ENCODE data around the gene SLC24A4. TPM values are rescaled to one million over a fixed set of nuclear protein-coding genes. Genes with fewer than 3 reads are reported as not detected.

The SLC24A4 gene
- total and polyA plus RNA-seq, 12 donors, result 0.08 to 0.74 (median 0.24) TPM

DNA sequence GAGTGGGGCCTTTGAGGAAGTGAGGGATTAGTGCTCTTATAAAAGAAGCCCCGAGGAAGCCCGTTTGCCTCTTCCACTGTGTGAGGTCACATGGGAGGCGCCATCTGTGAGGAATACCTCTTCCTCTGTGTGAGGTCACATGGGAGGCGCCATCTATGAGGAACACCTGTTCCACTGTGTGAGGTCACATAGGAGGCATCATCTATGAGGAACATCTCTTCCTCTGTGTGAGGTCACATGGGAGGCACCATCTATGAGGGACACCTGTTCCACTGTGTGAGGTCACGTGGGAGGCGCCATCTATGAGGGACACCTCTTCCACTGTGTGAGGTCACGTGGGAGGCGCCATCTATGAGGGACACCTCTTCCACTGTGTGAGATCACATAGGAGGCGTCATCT is 69.7 kb downstream of the SLC24A4 start:
- peak overlapping the region in 1 of 10 donors; percentile 47 for H3K27ac ChIP-seq
- TF ChIP-seq, protein P1, sequence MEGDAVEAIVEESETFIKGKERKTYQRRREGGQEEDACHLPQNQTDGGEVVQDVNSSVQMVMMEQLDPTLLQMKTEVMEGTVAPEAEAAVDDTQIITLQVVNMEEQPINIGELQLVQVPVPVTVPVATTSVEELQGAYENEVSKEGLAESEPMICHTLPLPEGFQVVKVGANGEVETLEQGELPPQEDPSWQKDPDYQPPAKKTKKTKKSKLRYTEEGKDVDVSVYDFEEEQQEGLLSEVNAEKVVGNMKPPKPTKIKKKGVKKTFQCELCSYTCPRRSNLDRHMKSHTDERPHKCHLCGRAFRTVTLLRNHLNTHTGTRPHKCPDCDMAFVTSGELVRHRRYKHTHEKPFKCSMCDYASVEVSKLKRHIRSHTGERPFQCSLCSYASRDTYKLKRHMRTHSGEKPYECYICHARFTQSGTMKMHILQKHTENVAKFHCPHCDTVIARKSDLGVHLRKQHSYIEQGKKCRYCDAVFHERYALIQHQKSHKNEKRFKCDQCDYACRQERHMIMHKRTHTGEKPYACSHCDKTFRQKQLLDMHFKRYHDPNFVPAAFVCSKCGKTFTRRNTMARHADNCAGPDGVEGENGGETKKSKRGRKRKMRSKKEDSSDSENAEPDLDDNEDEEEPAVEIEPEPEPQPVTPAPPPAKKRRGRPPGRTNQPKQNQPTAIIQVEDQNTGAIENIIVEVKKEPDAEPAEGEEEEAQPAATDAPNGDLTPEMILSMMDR (IDR thresholded peaks at IDR 0.05), result no peak
- peaks cover 0 to 3% (median 0%) of the 10 kb centered on the region in 11 donors for H3K9me3 ChIP-seq
- no peaks in the 10 kb centered on the region for H3K36me3 ChIP-seq
- ATAC-seq (no peak), DNase-seq (no peak)
- H3K4me3 ChIP-seq, result no peak overlapping the region
- peaks cover 0 to 4% (median 0%) of the 10 kb centered on the region in 7 donors for H3K27me3 ChIP-seq
- 77 to 92% methylated on average over 9 of the region's 9 CpGs for WGBS, 2 donors
- peaks cover 0 to 9% (median 0%) of the 10 kb centered on the region in 9 donors for H3K4me1 ChIP-seq
- intact Hi-C loops (cut with DNase I), result no loop called here

DNA sequence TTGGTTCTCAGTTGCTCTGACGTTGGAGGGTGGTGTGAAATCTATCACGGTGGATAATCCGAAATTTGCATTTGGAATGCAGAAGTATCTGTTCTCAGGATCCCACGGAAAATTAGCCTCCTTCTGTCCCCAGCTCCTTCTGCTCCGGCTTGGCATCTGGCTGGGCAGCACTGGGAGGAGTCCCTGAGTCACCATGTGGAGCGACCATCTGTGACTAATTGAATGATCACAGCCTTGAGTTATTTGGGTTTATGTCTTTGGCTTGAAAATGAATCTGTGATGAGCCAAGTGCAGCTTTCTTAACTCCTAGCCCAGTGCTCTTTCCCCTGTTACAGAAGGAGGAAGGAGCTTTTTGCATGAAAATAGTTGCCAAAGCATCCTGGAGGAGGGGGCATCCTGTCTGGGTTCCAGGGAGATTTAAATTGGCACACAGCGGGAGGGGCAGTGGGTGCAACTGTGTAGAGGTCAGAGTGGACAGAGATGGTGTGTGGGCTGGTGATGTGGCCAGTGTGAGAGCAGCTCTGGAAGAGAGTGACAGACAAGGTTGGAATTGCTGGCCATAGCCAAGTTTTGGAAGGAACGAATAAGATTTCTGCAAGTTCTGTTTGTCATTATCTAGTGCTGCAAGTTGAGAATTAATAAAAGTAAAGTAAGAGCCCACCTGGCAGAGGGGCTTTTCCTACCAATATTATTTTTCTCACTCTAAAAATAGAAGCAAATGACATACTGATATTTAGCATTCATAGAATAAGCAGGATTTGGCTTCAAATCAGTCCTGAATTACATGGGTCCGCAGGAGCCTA is 74.4 kb downstream of the SLC24A4 start:
- WGBS, 2 donors, result 53 to 57% methylated on average over 9 of the region's 9 CpGs
- Histone ChIP-seq H3K27ac (peak overlapping the region in 1 of 10 donors; percentile 46), H3K4me1 (peaks cover 0 to 49% (median 0%) of the 10 kb centered on the region in 9 donors), H3K27me3 (peaks cover 0 to 4% (median 0%) of the 10 kb centered on the region in 7 donors), H3K4me3 (no peak overlapping the region), H3K36me3 (no peaks in the 10 kb centered on the region), H3K9me3 (no peaks in the 10 kb centered on the region)
- peak in 1 of 8 donors; percentile 24 for ATAC-seq
- DNase-seq, result no peak
- intact Hi-C loops (cut with DNase I), result no loop called here
- TF ChIP-seq, protein P1 (IDR thresholded peaks at IDR 0.05), result no peak

DNA sequence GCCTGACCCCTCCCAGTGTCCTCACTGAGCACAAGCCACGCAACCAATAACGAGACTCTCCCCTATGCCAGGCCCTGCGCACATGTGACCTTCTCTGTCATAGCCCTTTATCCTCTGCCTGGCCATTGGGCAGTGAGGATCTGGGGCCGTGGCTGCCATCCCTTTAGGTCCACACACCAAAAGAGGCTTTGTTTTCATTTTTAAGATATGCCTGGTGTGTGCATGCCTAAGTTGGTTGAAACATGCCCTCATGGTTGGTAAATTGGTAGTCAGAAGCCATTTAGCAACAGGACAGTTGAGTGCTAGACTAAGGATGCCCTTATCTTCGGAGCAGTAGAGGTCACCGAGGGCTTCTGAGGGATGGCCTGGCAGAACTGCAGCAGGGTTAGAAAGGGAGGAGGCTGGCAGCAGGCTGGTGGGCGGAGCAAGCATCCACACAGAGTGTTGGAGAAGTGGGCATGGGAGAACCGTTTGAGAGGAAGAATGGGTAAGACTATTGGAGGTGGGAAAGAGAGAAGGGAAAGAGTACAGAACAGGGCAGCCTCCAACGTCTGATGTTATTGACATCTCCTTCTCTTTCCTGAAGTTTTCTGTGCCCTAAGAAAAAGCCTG is 75.1 kb downstream of the SLC24A4 start:
- 67 to 68% methylated on average over 9 of the region's 9 CpGs for WGBS, 2 donors
- Histone ChIP-seq H3K4me3 (no peak overlapping the region), H3K4me1 (peaks cover 0 to 53% (median 0%) of the 10 kb centered on the region in 9 donors), H3K27ac (peak overlapping the region in 1 of 10 donors; percentile 46), H3K27me3 (peaks cover 0 to 4% (median 0%) of the 10 kb centered on the region in 7 donors), H3K36me3 (no peaks in the 10 kb centered on the region), H3K9me3 (no peaks in the 10 kb centered on the region)
- DNase-seq (no peak), ATAC-seq (no peak)
- intact Hi-C loops (cut with DNase I), result no loop called here
- TF ChIP-seq, protein P1 (IDR thresholded peaks at IDR 0.05), result no peak

DNA sequence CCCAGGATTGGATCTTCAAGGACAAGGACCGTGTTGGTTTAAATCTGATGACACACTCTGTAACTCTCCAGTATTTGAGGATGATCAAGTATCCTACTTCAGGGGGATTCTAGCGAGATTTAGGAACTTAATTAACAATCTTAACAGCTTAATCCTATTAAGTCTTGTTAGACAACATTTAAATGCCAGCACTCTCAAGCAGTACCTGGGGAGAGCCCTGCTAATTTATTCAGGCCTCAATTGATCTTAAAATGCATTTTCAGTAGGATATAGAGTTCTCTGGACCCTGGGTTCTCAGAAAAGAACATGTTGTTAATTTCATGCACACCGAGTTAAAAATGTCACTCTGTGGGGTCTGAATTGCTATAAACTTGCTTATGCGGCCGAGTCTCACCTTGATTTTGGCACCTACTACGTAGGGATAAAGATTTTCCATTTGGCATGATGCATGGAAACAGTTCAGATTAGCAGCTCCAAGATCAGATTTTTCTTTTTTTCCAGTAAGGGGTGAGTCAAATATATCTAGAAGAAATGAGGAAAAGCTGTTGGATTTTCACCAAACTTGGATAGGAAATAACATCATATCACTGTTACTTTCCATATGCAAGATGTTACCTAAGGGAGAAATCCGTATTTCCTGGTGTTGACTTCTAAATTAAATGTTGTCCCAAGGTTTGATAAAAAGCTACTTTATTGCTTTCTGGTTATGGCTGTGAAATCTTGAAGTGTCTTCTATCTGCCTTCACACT is 76.1 kb downstream of the SLC24A4 start:
- H3K27me3 ChIP-seq, result peaks cover 0 to 4% (median 0%) of the 10 kb centered on the region in 7 donors
- ATAC-seq (no peak), DNase-seq (no peak)
- WGBS, 2 donors, result 73 to 82% methylated on average over 7 of the region's 7 CpGs
- H3K27ac ChIP-seq, result peak overlapping the region in 1 of 10 donors; percentile 76
- intact Hi-C loops (cut with DNase I), result no loop called here
- H3K36me3 ChIP-seq, result no peaks in the 10 kb centered on the region
- no peaks in the 10 kb centered on the region for H3K9me3 ChIP-seq
- H3K4me1 ChIP-seq, result peaks cover 0 to 53% (median 0%) of the 10 kb centered on the region in 9 donors
- TF ChIP-seq, protein P1 (IDR thresholded peaks at IDR 0.05), result no peak
- no peak overlapping the region for H3K4me3 ChIP-seq

All from heart right ventricle (tissue), 16 donors.